Panc1 (cell line): Measurements from ENCODE around the gene MYH14. TPM values are rescaled to one million over a fixed set of nuclear protein-coding genes. Genes with fewer than 3 reads are reported as not detected.

Source experiments
- ATAC-seq: fragments of 200-7000 bp; cut with Tn5 transposase; 2 replicates; pipeline ENCODE4 v1.9.1; 2020; ENCODE audit warnings: mild to moderate bottlenecking, moderate library complexity
- BruUV-seq: library from RNA; stranded (reverse); fragments of 400-500 nt; replicated peaks from 2 replicates; lab custom pipeline; 2021; lab: Mats Ljungman, UMichigan
- CTCF ChIA-PET: fragments of 300-600 bp; sonication (Branson Sonifier 250); formaldehyde crosslinking; loops from one replicate; lab custom pipeline; 2022; ENCODE audit warnings: antibody characterized with exemption; lab: Charles Lee
- POLR2A ChIA-PET: fragments of 300-600 bp; sonication (Branson Sonifier 250); formaldehyde crosslinking; loops from one replicate; lab custom pipeline; 2022; ENCODE audit warnings: antibody characterized with exemption; lab: Charles Lee
- DNase-seq: peaks from one replicate; pipeline ENCODE4 v3.0.0-alpha.2; 2010; ENCODE audit warnings: low read depth, low spot score
- H3K27ac ChIP-seq: 2 replicates; pipeline ENCODE4 v1.5.1; 2011; ENCODE audit warnings: mild to moderate bottlenecking, low read length, inconsistent platforms
- H3K27me3 ChIP-seq: fragments of 200-500 bp; sonication (Bioruptor generic); 2 replicates; pipeline ENCODE4 v1.6.0; 2014; ENCODE audit warnings: low read length, inconsistent platforms; ENCODE audit not compliant: control insufficient read depth, insufficient read depth
- H3K36me3 ChIP-seq: fragments of 200-500 bp; sonication (Bioruptor generic); 2 replicates; pipeline ENCODE4 v1.5.1; 2014; ENCODE audit warnings: inconsistent platforms, mild to moderate bottlenecking, low read length, moderate library complexity; ENCODE audit not compliant: control insufficient read depth, insufficient read depth
- H3K4me1 ChIP-seq: 2 replicates; pipeline ENCODE4 v1.5.1; 2011; ENCODE audit warnings: inconsistent platforms, mild to moderate bottlenecking, low read length, moderate library complexity; ENCODE audit not compliant: control insufficient read depth, insufficient read depth
- H3K4me3 ChIP-seq, 2 experiments: 2 replicates each; pipeline ENCODE4 v1.5.1; 2011 to 2012; ENCODE audit warnings: low read depth in 2 of 2, low read length in 2 of 2, mild to moderate bottlenecking in 2 of 2, inconsistent platforms in 1 of 2, moderate library complexity in 1 of 2
- H3K9me3 ChIP-seq: fragments of 200-500 bp; sonication (Bioruptor generic); 2 replicates; pipeline ENCODE4 v1.5.1; 2014; ENCODE audit warnings: low read depth, mild to moderate bottlenecking, inconsistent platforms, low read length, moderate library complexity; ENCODE audit not compliant: control insufficient read depth, insufficient read depth
- CTCF ChIP-seq: fragments of 450-650 bp; IDR thresholded peaks from 2 replicates; pipeline ENCODE4 v1.5.1; 2017; ENCODE audit warnings: mild to moderate bottlenecking
- POLR2AphosphoS5 ChIP-seq: IDR thresholded peaks from 2 replicates; pipeline ENCODE4 v1.6.1; 2012; ENCODE audit warnings: mild to moderate bottlenecking, low read depth, low read length, moderate library complexity
- SIN3A ChIP-seq: IDR thresholded peaks from 2 replicates; pipeline ENCODE4 v1.6.1; 2012; ENCODE audit warnings: low read depth, mild to moderate bottlenecking, low read length, moderate library complexity, borderline replicate concordance; ENCODE audit not compliant: insufficient read depth
- TCF7L2 ChIP-seq: IDR thresholded peaks from 2 replicates; pipeline ENCODE4 v1.6.1; 2011; ENCODE audit warnings: mild to moderate bottlenecking, low read depth, low read length, inconsistent platforms
- in situ Hi-C: cut with HindIII; loops from 2 replicates; pipeline ENCODE4 v1.10.0; 2016; ENCODE audit warnings: low sequenced_read_pairs, low pct_unique_long_range_greater_than_20kb
- intact Hi-C: fragments of 100-400 bp; cut with micrococcal nuclease; formaldehyde crosslinking; loops from one replicate; pipeline ENCODE4 v1.10.0; 2022; ENCODE audit not compliant: unreplicated experiment
- total RNA-seq: library from RNA; stranded (reverse); gene quantifications from one replicate; pipeline ENCODE4 v1.2.1, GENCODE V29; 2021; ENCODE audit not compliant: unreplicated experiment
- TF ChIP-seq, protein P1 (sequence below), 2 experiments: IDR thresholded peaks; 2 replicates each; pipeline ENCODE4 v1.6.1; 2011 to 2012; ENCODE audit warnings: low read depth in 2 of 2, control low read depth in 1 of 2, low read length in 1 of 2, mild to moderate bottlenecking in 1 of 2, moderate library complexity in 1 of 2; ENCODE audit not compliant: insufficient read depth in 1 of 2

The MYH14 gene
- total RNA-seq, 1 experiment from 2014 or later, result 23.8 TPM

DNA sequence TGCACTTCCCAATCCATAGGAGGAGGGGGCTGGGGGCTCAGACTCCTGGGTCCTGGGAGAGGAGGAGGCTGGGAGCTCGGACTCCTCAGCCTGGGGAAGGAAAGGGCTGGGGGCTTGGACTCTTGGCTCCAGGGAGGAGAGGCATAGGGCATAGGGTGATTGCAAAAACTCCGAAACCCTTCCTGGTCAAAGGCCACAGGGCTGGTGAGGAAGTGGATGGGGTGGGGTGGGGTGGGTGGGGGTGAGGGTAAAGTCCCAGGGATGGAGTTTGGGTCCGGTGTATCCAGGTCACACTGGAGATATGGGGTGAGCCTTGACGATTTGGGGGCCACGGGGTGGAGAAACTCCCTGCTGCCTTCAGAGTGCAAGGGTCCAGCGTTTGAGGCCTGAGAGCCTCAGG lies 2.8 kb downstream of the MYH14 start:
- ChIA-PET CTCF (no interaction called here), POLR2A (interaction anchor here (0.6 kb wide), 1 partner anchor 322 kb away, joined by 5 read pairs; no protein-coding TSS in a partner anchor)
- H3K27me3 ChIP-seq, result no peaks in the 10 kb centered on the region

DNA sequence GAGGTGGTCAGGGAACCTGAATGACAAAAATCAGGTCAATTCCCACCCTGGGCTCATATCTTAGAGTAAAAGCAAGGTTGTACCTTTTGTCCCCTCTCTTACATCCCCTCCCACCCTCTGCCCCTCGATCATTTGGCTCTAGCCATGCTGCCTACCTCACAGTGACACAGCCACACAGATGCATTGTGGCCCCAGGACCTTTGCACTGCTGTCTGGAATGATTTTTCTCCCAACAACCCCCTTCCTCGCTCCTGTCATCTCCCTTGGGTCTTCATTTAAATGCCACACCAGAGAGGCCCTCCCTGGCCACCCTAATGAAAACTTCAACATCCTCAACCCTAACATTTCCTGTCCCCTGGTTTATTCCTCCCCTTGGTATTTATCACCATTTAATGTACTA lies 4.3 kb downstream of the MYH14 start:
- POLR2A ChIA-PET, result no interaction called here
- BruUV-seq, result no TSS peak

More for the DNA sequence above, 2.8 kb downstream of the MYH14 start:
- BruUV-seq, result no TSS peak
- no peak overlapping the region for H3K4me3 ChIP-seq
- no peak for TF ChIP-seq SIN3A
- intact Hi-C loops (no loop called here), in situ Hi-C loops (no loop called here)
- no peaks in the 10 kb centered on the region for H3K9me3 ChIP-seq
- no peaks in the 10 kb centered on the region; the same call in 1 of the 2 replicates for H3K4me1 ChIP-seq
- ATAC-seq (no peak), DNase-seq (no peak)
- H3K27ac ChIP-seq, result no peak overlapping the region
- no peaks in the 10 kb centered on the region for H3K36me3 ChIP-seq

More for the DNA sequence above, 4.3 kb downstream of the MYH14 start:
- Histone ChIP-seq H3K4me3 (no peak overlapping the region), H3K27ac (no peak overlapping the region), H3K36me3 (no peaks in the 10 kb centered on the region), H3K4me1 (no peaks in the 10 kb centered on the region; the same call in 1 of the 2 replicates), H3K9me3 (no peaks in the 10 kb centered on the region), H3K27me3 (no peaks in the 10 kb centered on the region)
- intact Hi-C loops, result no loop called here
- no peak for DNase-seq
- CTCF ChIA-PET, result no interaction called here
- no peak for ATAC-seq
- in situ Hi-C loops, result no loop called here
- TF ChIP-seq TCF7L2, result no peak
- TF ChIP-seq POLR2AphosphoS5, result no peak
- no peak for TF ChIP-seq CTCF
- TF ChIP-seq, protein P1, sequence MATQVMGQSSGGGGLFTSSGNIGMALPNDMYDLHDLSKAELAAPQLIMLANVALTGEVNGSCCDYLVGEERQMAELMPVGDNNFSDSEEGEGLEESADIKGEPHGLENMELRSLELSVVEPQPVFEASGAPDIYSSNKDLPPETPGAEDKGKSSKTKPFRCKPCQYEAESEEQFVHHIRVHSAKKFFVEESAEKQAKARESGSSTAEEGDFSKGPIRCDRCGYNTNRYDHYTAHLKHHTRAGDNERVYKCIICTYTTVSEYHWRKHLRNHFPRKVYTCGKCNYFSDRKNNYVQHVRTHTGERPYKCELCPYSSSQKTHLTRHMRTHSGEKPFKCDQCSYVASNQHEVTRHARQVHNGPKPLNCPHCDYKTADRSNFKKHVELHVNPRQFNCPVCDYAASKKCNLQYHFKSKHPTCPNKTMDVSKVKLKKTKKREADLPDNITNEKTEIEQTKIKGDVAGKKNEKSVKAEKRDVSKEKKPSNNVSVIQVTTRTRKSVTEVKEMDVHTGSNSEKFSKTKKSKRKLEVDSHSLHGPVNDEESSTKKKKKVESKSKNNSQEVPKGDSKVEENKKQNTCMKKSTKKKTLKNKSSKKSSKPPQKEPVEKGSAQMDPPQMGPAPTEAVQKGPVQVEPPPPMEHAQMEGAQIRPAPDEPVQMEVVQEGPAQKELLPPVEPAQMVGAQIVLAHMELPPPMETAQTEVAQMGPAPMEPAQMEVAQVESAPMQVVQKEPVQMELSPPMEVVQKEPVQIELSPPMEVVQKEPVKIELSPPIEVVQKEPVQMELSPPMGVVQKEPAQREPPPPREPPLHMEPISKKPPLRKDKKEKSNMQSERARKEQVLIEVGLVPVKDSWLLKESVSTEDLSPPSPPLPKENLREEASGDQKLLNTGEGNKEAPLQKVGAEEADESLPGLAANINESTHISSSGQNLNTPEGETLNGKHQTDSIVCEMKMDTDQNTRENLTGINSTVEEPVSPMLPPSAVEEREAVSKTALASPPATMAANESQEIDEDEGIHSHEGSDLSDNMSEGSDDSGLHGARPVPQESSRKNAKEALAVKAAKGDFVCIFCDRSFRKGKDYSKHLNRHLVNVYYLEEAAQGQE (IDR thresholded peaks at IDR 0.05; ENCODE audit: insufficient read depth in 1 of 2, low read depth in 2 of 2, low read length in 1 of 2), result no peak
- no peak for TF ChIP-seq SIN3A
